CD4-positive, alpha-beta T cell treated with Interleukin-4 for 1 hour (primary cell): Measurements from ENCODE around the gene USP1.

ENCODE experiments used
- DNase-seq, 2 donors: peaks; one replicate each; pipeline ENCODE4 v3.0.0-alpha.2; 2020 to 2022

Gene USP1

GRCh38 chr1:62426794-62427193, 10.1 kb upstream of the USP1 start:
- no peak for DNase-seq

- no peak for DNase-seq
Measured at GRCh38 chr1:62428351-62428750, 8.5 kb upstream of the USP1 start.

- DNase-seq: no peak
Measured at GRCh38 chr1:62429581-62429980, 7.3 kb upstream of the USP1 start.

DNA sequence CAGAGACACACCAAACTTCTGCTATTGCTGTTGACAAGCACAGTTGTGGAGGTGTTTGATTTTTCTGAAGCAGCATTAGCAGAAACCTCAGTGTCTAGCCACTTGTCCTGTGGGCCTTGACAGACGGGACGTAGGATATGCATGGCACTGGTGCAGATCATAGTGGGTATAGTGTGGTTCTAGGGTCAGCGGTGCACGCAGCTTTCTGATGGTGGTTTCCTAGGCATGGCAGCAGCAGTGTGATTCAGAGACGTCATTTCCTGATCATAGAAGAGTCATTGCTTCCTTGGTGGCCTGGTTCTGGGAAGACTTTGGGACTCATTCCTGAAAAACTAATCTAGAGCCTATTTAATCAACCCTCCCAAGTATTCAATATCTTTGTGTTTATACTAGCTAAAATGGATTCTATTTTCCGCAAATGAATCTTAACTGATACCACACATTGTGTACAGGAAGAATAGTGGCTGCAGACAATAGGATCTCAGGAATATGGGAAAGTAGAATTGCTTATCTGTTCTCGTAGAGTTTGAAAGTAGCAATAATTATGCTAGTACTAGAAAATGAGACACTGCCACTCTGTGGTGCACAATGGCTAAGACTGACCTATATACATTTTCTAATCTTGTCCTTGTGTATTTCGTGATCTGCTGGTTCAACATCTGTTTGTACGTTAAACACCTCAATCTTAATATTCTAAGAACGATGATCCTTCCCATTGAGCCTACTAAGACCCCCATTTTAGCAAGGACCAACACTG, 2.8 kb upstream of the USP1 start:
- no peak for DNase-seq

DNA sequence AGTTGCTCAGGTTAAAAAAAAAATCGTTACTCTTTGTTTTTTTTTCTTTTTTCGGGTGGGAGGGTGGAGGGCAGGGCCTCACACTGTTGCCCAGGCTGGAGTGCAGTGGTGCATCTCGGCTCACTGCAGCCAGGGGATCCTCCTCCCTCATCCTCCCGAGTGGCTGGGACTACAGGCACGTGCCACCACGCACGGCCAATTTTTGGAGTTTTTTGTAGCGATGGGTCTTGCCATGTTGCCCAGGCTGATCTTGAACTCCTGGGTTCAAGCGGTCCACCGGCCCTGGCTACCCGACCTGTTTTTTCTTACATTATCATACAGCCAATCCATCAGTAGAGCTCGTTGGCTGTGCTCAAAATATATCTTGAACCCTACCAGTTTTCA, 2.2 kb upstream of the USP1 start:
- DNase-seq: no peak

DNA sequence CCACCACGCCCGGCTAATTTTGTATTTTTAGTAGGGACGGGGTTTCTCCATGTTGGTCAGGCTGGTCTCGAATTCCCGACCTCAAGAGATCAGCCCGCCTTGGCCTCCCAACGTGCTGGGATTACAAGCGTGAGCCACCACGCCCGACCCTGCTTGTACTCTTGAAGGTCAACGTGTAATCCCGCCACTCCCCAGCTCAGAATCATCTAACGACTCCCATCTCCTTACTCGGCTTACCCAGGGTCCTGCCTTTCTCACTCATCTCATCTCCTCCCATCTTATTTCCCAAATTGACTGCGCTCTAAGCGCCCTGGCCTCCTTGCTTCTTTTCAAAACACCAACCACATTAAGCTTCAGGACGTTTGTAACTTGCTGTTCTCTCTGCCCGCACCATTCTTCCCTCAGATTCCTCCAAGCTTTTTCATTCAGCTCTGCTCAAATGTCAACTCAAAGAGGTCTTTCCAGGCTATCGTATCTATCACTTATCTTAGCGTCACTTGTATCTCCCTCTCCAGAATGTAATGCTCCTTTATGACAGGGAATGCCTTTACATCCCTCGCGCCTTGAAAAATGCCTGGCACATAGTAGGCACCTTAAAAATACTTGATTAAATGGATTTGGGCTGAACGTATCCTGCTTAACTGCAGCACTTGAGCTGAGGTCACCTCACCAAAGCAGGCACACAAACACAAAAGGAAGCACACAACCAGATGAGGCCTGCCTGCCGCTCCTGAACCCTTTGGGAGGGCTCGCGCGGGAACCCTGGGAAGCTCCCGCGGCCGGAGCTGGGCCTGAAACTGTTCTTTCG, 1.4 kb upstream of the USP1 start:
- DNase-seq: no peak

DNA sequence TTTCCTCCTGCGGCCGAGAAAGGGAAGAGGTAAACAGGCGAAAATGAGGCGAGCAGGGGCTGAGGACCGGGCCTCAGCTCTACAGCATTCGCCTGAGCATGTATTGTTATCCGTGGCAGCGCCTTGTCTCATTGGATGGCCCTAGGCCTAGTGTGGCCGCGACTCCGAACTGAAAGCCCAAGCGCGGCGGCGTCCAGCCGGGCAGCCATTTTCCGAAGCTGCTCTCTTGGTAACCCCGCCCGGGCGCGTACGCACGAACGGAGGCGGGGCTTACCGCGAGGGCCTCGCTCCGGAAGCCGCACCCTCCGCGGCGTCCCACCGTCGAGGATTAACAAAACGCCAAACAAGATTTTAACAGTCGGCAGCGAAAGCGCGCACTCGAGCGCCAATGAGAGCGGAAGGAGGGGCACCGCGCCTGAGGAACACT, 797 bp upstream of the USP1 start:
- DNase-seq: no peak

- peak; percentile 15 to 48 for DNase-seq
Measured at GRCh38 chr1:62437273-62437940, 558 bp downstream of the USP1 start.

GRCh38 chr1:62438163-62438562, 1.3 kb downstream of the USP1 start:
- DNase-seq: no peak

- DNase-seq: peak in 1 of 2 donors; percentile 24
Measured at GRCh38 chr1:62439652-62440371, 3.0 kb downstream of the USP1 start.

GRCh38 chr1:62444701-62445100, 7.9 kb downstream of the USP1 start:
- DNase-seq: no peak

DNA sequence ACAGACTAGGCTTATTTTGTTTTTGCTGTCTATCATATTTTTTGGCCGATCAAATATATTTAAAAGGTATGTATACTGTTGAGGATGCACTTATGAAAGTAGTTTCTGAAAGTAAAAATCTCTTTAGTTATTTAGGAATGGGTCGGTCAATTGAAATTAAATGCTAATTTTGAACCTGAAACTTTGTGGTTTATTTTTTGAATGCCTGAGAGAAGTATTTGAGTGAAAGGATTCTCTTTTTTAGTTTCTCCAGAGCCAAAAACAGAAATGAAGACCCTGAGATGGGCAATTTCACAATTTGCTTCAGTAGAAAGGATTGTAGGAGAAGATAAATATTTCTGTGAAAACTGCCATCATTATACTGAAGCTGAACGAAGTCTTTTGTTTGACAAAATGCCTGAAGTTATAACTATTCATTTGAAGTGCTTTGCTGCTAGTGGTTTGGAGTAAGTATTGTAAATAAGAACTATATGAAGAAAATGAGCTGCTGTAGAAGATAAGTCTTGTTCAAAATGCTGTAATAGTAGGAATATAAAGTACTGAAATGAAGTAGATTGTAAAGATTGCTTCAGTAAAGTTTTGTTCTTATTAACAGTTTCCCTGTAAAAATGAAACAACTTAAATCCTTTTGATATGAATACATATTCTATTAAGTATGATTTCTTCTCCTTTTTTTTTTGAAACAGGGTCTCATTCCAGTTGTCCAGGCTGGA, 11.5 kb downstream of the USP1 start:
- no peak for DNase-seq

DNA sequence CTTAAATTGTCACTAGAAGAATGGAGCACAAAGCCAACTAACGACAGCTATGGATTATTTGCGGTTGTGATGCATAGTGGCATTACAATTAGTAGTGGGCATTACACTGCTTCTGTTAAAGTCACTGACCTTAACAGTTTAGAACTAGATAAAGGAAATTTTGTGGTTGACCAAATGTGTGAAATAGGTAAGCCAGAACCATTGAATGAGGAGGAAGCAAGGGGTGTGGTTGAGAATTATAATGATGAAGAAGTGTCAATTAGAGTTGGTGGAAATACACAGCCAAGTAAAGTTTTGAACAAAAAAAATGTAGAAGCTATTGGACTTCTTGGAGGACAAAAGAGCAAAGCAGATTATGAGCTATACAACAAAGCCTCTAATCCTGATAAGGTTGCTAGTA, 13.5 kb downstream of the USP1 start:
- DNase-seq: peak in 1 of 2 donors; percentile 23

DNA sequence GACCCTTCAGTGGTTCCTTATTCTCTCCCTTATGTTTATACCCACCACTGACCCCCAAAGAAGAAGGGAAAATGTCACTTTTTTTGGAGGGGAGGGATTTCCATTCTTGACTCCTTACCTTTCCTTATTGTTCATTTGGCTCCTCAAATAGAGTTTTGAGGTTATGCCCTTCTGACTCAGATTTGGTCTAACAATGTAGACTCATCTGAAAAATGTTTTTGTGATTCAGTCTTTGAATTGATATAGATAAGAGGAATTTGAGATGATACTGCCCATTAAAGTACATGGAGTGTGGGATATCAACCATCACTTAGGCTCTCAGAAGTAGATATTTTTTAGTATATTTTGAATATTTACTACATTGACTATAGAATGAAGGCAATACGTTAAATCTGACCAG, 16.1 kb downstream of the USP1 start:
- DNase-seq: no peak

- no peak for DNase-seq
Measured at GRCh38 chr1:62457955-62458354, 21.1 kb downstream of the USP1 start.

DNA sequence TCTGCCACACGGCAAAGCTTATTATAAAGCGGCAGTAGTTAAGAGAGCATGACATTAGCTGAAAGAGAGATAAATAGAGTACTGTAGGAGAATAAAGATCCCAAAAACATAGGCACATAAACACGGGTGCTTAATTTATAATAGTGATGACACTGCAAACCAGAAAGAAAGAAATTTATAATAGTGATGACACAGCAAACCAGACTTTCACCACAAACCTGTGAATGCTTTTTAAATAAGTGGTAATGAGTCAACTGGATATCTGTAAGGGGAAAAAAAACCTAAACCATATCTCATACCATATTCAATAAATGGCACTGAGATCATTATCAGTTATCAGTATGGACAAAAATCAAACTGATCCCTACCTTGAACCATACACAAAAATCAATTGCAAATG, 25.5 kb downstream of the USP1 start:
- no peak for DNase-seq

DNA sequence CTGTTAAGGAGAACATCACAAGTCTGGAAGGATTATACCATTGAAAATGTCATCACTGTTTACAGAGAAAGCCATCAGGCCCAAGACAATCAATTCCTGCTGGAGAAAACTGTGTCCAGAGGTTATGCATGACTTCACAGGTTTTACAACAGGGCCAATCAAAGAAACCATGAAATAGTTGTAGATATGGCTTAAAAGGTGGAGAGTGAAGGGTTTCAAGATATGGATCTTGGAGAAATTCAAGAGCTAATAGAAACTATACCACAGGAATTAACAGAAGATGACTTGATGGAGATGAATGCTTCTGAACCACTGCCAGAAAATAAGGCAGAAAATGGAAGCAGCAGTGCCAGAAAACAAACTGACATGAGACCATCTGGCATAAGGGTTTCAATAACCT, 30.2 kb downstream of the USP1 start:
- no peak for DNase-seq

GRCh38 chr1:62476525-62477219, 39.8 kb downstream of the USP1 start:
- no peak for DNase-seq

DNA sequence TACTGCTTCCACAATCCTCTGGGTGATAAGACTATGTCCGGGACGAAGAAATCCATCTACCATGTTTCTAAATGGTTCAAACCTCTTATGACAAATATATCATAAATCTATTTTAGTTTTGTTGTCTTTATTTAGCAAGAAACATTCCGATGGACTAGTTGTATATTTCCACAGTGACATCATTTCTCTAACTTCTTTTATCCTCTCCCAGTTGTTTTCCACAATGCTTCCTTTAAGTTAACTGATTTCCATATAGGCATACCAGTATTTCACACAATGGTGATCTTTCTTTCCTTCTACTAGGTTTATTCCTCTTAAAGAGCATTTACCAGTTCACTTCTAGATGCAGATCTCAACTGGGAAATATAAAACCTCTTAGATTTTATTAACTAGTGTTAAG, 44.8 kb downstream of the USP1 start:
- DNase-seq: no peak

- no peak for DNase-seq
Measured at GRCh38 chr1:62484824-62485468, 48.1 kb downstream of the USP1 start.

- DNase-seq: no peak
Measured at GRCh38 chr1:62487956-62488355, 51.1 kb downstream of the USP1 start.
